ENCODE data around the gene RGS3. TPM values are rescaled to one million over a fixed set of nuclear protein-coding genes. Genes with fewer than 3 reads are reported as not detected.

Gene RGS3
- total RNA-seq, 4 donors from 2014 or later: 16.2 to 75.6 (median 54.9) TPM

GRCh38 chr9:113529336-113530009 is 65.9 kb downstream of the RGS3 start:
- no peak for DNase-seq
- H3K27me3 ChIP-seq: no peaks in the 10 kb centered on the region
- no peak overlapping the region for H3K27ac ChIP-seq
- H3K9me3 ChIP-seq: no peaks in the 10 kb centered on the region
- peaks cover 0 to 5% of the 10 kb centered on the region in 2 donors for H3K4me1 ChIP-seq
- no peak overlapping the region for H3K4me3 ChIP-seq
- intact Hi-C loops (cut with DNase I; ENCODE audit: low total_unique reads): no loop called here
- no peaks in the 10 kb centered on the region for H3K36me3 ChIP-seq
- TF ChIP-seq CTCF (IDR thresholded peaks at IDR 0.05): no peak
- no peak for TF ChIP-seq POLR2A (IDR thresholded peaks at IDR 0.05)

- H3K36me3 ChIP-seq: no peaks in the 10 kb centered on the region
- no peak for TF ChIP-seq CTCF (IDR thresholded peaks at IDR 0.05)
- no peak for TF ChIP-seq POLR2A (IDR thresholded peaks at IDR 0.05)
- no peaks in the 10 kb centered on the region for H3K9me3 ChIP-seq
- no peaks in the 10 kb centered on the region for H3K4me1 ChIP-seq
- H3K4me3 ChIP-seq: no peak overlapping the region
- no peak for DNase-seq
- H3K27ac ChIP-seq: no peak overlapping the region
- H3K27me3 ChIP-seq: no peaks in the 10 kb centered on the region
- intact Hi-C loops (cut with DNase I; ENCODE audit: low total_unique reads): no loop called here
Observed at GRCh38 chr9:113530022-113530635, 66.6 kb downstream of the RGS3 start.

GRCh38 chr9:113530942-113531341 is 67.4 kb downstream of the RGS3 start:
- Histone ChIP-seq H3K27ac (no peak overlapping the region), H3K36me3 (no peaks in the 10 kb centered on the region), H3K9me3 (no peaks in the 10 kb centered on the region), H3K4me3 (no peak overlapping the region), H3K4me1 (no peaks in the 10 kb centered on the region), H3K27me3 (no peaks in the 10 kb centered on the region)
- TF ChIP-seq CTCF (IDR thresholded peaks at IDR 0.05): no peak
- TF ChIP-seq POLR2A (IDR thresholded peaks at IDR 0.05): no peak
- intact Hi-C loops (cut with DNase I; ENCODE audit: low total_unique reads): no loop called here
- DNase-seq: no peak

- Histone ChIP-seq H3K27ac (no peak overlapping the region), H3K4me3 (no peak overlapping the region), H3K27me3 (no peaks in the 10 kb centered on the region), H3K36me3 (no peaks in the 10 kb centered on the region), H3K9me3 (no peaks in the 10 kb centered on the region), H3K4me1 (no peaks in the 10 kb centered on the region)
- no peak for DNase-seq
- TF ChIP-seq CTCF (IDR thresholded peaks at IDR 0.05) (no peak), POLR2A (IDR thresholded peaks at IDR 0.05) (no peak)
- intact Hi-C loops (cut with DNase I; ENCODE audit: low total_unique reads): no loop called here
Observed at GRCh38 chr9:113531919-113532808, 68.6 kb downstream of the RGS3 start.

- intact Hi-C loops (cut with DNase I; ENCODE audit: low total_unique reads): no loop called here
- H3K36me3 ChIP-seq: no peaks in the 10 kb centered on the region
- H3K9me3 ChIP-seq: no peaks in the 10 kb centered on the region
- H3K27me3 ChIP-seq: no peaks in the 10 kb centered on the region
- TF ChIP-seq POLR2A (IDR thresholded peaks at IDR 0.05) (no peak), CTCF (IDR thresholded peaks at IDR 0.05) (no peak)
- H3K27ac ChIP-seq: no peak overlapping the region
- H3K4me1 ChIP-seq: no peaks in the 10 kb centered on the region
- DNase-seq: no peak
- H3K4me3 ChIP-seq: no peak overlapping the region
Observed at GRCh38 chr9:113532809-113533190, 69.3 kb downstream of the RGS3 start.
